K562 (cell line): ENCODE data around the gene ADGRB2. TPM values are rescaled to one million over a fixed set of nuclear protein-coding genes. Genes with fewer than 3 reads are reported as not detected.

Source experiments
- CREB1 ChIP-seq, 2 experiments: sonication (generic) in 1 of 2; formaldehyde crosslinking in 1 of 2; IDR thresholded peaks; 2 replicates each; pipeline versions ENCODE4 v1.6.1 to v1.8.0; 2012 to 2022; ENCODE audit warnings: inconsistent platforms in 1 of 2, mild to moderate bottlenecking in 1 of 2, missing genetic modification reagents in 1 of 2, moderate library complexity in 1 of 2
- EP300 ChIP-seq: IDR thresholded peaks from 2 replicates; pipeline ENCODE4 v1.6.1; 2012; ENCODE audit warnings: low read length, improper control_type of control experiment
- KLF16 ChIP-seq: IDR thresholded peaks from 2 replicates; pipeline ENCODE4 v1.6.1; 2016; ENCODE audit warnings: antibody characterized with exemption
- NBN ChIP-seq: fragments of 450-650 bp; IDR thresholded peaks from 2 replicates; pipeline ENCODE4 v1.6.1; 2016; ENCODE audit warnings: low read depth, mild to moderate bottlenecking
- NFIC ChIP-seq: fragments of 450-650 bp; IDR thresholded peaks from 2 replicates; pipeline ENCODE4 v1.6.1; 2017; ENCODE audit warnings: mild to moderate bottlenecking, inconsistent platforms
- PCBP1 ChIP-seq: fragments of 200-400 bp; formaldehyde crosslinking; IDR thresholded peaks from 2 replicates; pipeline ENCODE4 v1.6.1; 2018; ENCODE audit warnings: mild to moderate bottlenecking, low read depth, low read length; ENCODE audit not compliant: poor library complexity, severe bottlenecking
- PCBP2 ChIP-seq: fragments of 200-400 bp; formaldehyde crosslinking; IDR thresholded peaks from 2 replicates; pipeline ENCODE4 v1.6.1; 2018; ENCODE audit warnings: low read length, low read depth, mild to moderate bottlenecking, moderate library complexity; ENCODE audit not compliant: poor library complexity, severe bottlenecking
- SIN3A ChIP-seq, 2 experiments: fragments of 150-350 bp in 1 of 2; IDR thresholded peaks; 2 replicates each; pipeline ENCODE4 v1.6.1; 2011 to 2016; ENCODE audit warnings: borderline replicate concordance in 2 of 2, low read depth in 2 of 2, low read length in 2 of 2, mild to moderate bottlenecking in 2 of 2, moderate library complexity in 2 of 2; ENCODE audit not compliant: control insufficient read depth in 1 of 2
- TBL1XR1 ChIP-seq, 2 experiments: IDR thresholded peaks; 2 replicates each; pipeline ENCODE4 v1.6.1; 2012; ENCODE audit warnings: improper control_type of control experiment in 2 of 2, low read length in 2 of 2, mild to moderate bottlenecking in 1 of 2
- TRIM28 ChIP-seq: fragments of 450-650 bp; IDR thresholded peaks from 2 replicates; pipeline ENCODE4 v1.6.1; 2017
- ZBED1 ChIP-seq: IDR thresholded peaks from 2 replicates; pipeline ENCODE4 v1.6.1; 2014
- ZFP1 ChIP-seq: fragments of 450-650 bp; formaldehyde crosslinking; IDR thresholded peaks from 2 replicates; pipeline ENCODE4 v1.4.0; 2020; ENCODE audit warnings: mild to moderate bottlenecking, mixed read lengths
- ZNF644 ChIP-seq: fragments of 200-800 bp; sonication (Bioruptor generic); IDR thresholded peaks from 2 replicates; pipeline ENCODE4 v1.6.1; 2016; ENCODE audit warnings: low read depth, missing genetic modification characterization, missing compliant biosample characterization
- ZZZ3 ChIP-seq: fragments of 450-650 bp; IDR thresholded peaks from 2 replicates; pipeline ENCODE4 v1.6.1; 2016; ENCODE audit warnings: antibody characterized with exemption, mild to moderate bottlenecking, moderate library complexity
- polyA plus RNA-seq, 8 experiments: library from polyadenylated mRNA; depleted of rRNA in 4 of 8; stranded (reverse) in 5 of 8; unstranded in 3 of 8; fragments of >200 nt; fragmentation: Nextera tagmentation in 2 of 8; fragmentation: Illumina TruSeq in 1 of 8; extraction: Ambion mirVana in 2 of 8; extraction: Trizol in 1 of 8; gene quantifications; 2 replicates each; pipeline versions ENCODE4 v1.2.1 to v1.2.3, GENCODE V29; 2011 to 2014; ENCODE audit warnings: inconsistent platforms in 1 of 8, missing spikeins in 1 of 8
- total RNA-seq, 7 experiments: library from RNA; depleted of rRNA in 6 of 7; stranded (reverse); fragments of >200 nt in 6 of 7; fragmentation: Illumina TruSeq in 2 of 7; extraction: Trizol in 2 of 7; gene quantifications; 2 replicates each; pipeline versions ENCODE4 v1.2.1 to v1.2.3, GENCODE V29; 2011 to 2021; ENCODE audit warnings: low replicate concordance in 1 of 7
- TF ChIP-seq, protein P1 (sequence below): IDR thresholded peaks from 2 replicates; pipeline ENCODE4 v1.6.1; 2014; ENCODE audit warnings: antibody characterized with exemption
- TF ChIP-seq, protein P2 (sequence below), 3 experiments: fragments of 200-800 bp in 1 of 3; sonication (Bioruptor generic) in 1 of 3; sonication (generic) in 1 of 3; formaldehyde crosslinking in 1 of 3; IDR thresholded peaks; 2 replicates each; pipeline versions ENCODE4 v1.6.1 to v1.8.0; 2016 to 2022; ENCODE audit warnings: mild to moderate bottlenecking in 2 of 3, missing compliant biosample characterization in 2 of 3, missing genetic modification characterization in 2 of 3, missing genetic modification reagents in 1 of 3
- TF ChIP-seq, protein P3 (sequence below), 2 experiments: fragments of 450-650 bp; IDR thresholded peaks; 2 replicates each; pipeline ENCODE4 v1.6.1; 2016

The ADGRB2 gene
- total and polyA plus RNA-seq, 9 of the 15 experiments (the other 6 are each of a cell fraction or from before 2014, with no cell fraction given): 0.04 to 0.23 (median 0.20) TPM; not detected in 2

DNA sequence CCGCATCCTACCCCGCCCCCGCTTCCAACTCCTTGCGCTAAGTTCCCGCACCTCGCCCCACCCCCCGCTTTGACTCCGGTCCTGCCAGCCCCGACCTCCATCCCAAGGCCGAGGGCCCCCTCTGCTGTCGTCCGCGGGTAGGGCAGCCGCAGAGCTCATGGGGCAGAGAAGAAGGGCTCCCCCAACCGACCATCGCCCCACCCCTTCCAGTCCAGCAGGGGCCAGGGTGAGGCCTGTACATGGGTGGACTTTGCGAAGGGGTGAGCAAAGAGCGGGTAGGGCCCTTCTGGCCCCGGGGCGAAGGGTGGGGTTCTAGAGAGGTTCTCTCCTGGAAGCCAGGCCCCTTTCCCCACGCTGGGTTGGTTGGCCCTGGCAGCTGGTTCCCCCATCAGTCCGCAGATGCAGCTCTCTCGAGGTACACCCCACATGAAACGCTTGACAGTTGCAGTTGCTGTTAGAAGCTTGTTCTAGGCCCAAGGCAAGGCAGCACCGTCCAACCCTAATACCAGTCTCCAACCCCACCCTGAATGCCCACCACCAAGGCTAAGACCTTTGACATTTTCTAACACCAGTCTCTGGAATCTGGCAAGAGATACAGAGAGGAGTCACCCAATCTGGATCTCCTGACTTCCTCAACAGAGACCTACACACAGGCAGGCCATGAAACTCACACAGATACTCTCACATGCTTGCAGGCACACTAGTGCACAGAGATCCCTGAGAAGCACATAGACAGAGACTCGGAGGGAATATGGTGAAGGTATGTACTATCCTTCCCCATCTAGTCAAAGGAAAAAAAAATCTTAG, 25.3 kb upstream of the ADGRB2 start (continued):
- TF ChIP-seq ZZZ3 (no peak), PCBP2 (no peak), KLF16 (peak; percentile 55; the same call in 1 of the 2 replicates), SIN3A (IDR thresholded peaks at IDR 0.05; ENCODE audit: borderline replicate concordance in 2 of 2, control insufficient read depth in 1 of 2, low read depth in 2 of 2, low read length in 2 of 2) (no peak), TRIM28 (no peak), EP300 (peak; percentile 19; the same call in 1 of the 2 replicates), CREB1 (IDR thresholded peaks at IDR 0.05) (no peak), CREB1 (CRISPR knock-in tag; IDR thresholded peaks at IDR 0.05) (no peak), ZNF644 (tag) (no peak), ZBED1 (no peak), NBN (0 out of 2 replicates have a peak, but pooled peaks have one; percentile 18), TBL1XR1 (IDR thresholded peaks at IDR 0.05; ENCODE audit: low read length in 2 of 2) (no peak), NFIC (peak; percentile 28; the same call in 1 of the 2 replicates), ZFP1 (no peak), PCBP1 (peak; percentile 74)
- TF ChIP-seq, protein P1, sequence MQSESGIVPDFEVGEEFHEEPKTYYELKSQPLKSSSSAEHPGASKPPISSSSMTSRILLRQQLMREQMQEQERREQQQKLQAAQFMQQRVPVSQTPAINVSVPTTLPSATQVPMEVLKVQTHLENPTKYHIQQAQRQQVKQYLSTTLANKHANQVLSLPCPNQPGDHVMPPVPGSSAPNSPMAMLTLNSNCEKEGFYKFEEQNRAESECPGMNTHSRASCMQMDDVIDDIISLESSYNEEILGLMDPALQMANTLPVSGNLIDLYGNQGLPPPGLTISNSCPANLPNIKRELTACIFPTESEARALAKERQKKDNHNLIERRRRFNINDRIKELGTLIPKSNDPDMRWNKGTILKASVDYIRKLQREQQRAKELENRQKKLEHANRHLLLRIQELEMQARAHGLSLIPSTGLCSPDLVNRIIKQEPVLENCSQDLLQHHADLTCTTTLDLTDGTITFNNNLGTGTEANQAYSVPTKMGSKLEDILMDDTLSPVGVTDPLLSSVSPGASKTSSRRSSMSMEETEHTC: no peak
- TF ChIP-seq, protein P2, sequence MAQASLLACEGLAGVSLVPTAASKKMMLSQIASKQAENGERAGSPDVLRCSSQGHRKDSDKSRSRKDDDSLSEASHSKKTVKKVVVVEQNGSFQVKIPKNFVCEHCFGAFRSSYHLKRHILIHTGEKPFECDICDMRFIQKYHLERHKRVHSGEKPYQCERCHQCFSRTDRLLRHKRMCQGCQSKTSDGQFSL (CRISPR knock-in tag; IDR thresholded peaks at IDR 0.05): peak; percentile 95
- TF ChIP-seq, protein P2 (tag; IDR thresholded peaks at IDR 0.05): peak in 1 of 2 experiments; percentile 72; a peak in 2 of 4 replicates
- TF ChIP-seq, protein P3, sequence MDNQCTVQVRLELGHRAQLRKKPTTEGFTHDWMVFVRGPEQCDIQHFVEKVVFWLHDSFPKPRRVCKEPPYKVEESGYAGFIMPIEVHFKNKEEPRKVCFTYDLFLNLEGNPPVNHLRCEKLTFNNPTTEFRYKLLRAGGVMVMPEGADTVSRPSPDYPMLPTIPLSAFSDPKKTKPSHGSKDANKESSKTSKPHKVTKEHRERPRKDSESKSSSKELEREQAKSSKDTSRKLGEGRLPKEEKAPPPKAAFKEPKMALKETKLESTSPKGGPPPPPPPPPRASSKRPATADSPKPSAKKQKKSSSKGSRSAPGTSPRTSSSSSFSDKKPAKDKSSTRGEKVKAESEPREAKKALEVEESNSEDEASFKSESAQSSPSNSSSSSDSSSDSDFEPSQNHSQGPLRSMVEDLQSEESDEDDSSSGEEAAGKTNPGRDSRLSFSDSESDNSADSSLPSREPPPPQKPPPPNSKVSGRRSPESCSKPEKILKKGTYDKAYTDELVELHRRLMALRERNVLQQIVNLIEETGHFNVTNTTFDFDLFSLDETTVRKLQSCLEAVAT (IDR thresholded peaks at IDR 0.05): 0 out of 4 replicates have a peak, but pooled peaks of 1 of the 2 experiments have one; percentile 17
